ENCODE results near the gene NNT. TPM values are rescaled to one million over a fixed set of nuclear protein-coding genes. Genes with fewer than 3 reads are reported as not detected.

The NNT gene
- total RNA-seq = 80.8 and 89.1 TPM in 2 replicates

GRCh38 chr5:43602461-43603343, at the start of gene NNT:
TSS of gene NNT (plus strand) at chr5:43603180. CDS start at chr5:43609196, 6,016 bp downstream.

GRCh38 chr5:43556857-43557542, 46.0 kb upstream of the NNT start, which contains the start of gene PAIP1:
TSS of gene PAIP1 (minus strand) at chr5:43557077. CDS start at chr5:43556846, 231 bp downstream.

Other genes starting within 250 kb of the NNT start
- gene CCL28, start 190.8 kb upstream of the NNT start, total RNA-seq = 1.3 and 2.4 TPM in 2 replicates
- 6.2 and 10.2 TPM in 2 replicates for gene TMEM267, start 119.3 kb upstream of the NNT start, total RNA-seq
- 1.3 and 1.5 TPM in 2 replicates for gene C5orf34, start 88.0 kb upstream of the NNT start, total RNA-seq
- gene PAIP1, start 46.1 kb upstream of the NNT start, total RNA-seq = 79.9 and 93.7 TPM in 2 replicates

Measured in dermis lymphatic vessel endothelial cell (primary cell).